Testis (tissue), 2 donors: ENCODE measurements around the gene ZHX3.

Experiments
- POLR2A ChIP-seq: fragments of 450-650 bp; IDR thresholded peaks from one replicate; pipeline ENCODE4 v1.6.1; 2017; ENCODE audit warnings: antibody characterized with exemption, mild to moderate bottlenecking, moderate library complexity
- TF ChIP-seq, protein P1 (sequence below), 3 experiments: fragments of 450-650 bp in 2 of 3; fragments of 200-600 bp in 1 of 3; sonication (generic) in 1 of 3; IDR thresholded peaks; one replicate each; pipeline ENCODE4 v1.5.1; 2016 to 2019; ENCODE audit warnings: antibody characterized with exemption in 3 of 3, mild to moderate bottlenecking in 2 of 3, moderate library complexity in 1 of 3

DNA sequence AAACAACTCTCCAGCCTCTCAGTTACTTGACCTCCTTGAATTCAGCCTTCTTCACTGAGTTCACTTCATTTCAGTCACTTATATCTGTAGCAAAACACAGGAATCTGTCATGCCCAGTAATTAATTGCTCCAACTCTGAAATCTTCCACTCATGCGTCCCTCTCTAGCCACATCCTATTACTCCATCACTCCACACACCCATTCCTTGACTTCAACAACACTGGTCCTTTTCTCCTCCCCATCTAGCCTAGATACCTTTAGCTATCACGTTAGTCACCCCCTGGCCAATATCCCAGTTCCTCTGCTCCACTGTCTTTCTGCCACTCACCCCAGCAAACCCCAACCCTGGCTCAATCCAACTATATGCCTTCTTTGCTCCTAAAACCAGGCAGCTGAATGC lies 7.7 kb downstream of the ZHX3 start:
- TF ChIP-seq, protein P1, sequence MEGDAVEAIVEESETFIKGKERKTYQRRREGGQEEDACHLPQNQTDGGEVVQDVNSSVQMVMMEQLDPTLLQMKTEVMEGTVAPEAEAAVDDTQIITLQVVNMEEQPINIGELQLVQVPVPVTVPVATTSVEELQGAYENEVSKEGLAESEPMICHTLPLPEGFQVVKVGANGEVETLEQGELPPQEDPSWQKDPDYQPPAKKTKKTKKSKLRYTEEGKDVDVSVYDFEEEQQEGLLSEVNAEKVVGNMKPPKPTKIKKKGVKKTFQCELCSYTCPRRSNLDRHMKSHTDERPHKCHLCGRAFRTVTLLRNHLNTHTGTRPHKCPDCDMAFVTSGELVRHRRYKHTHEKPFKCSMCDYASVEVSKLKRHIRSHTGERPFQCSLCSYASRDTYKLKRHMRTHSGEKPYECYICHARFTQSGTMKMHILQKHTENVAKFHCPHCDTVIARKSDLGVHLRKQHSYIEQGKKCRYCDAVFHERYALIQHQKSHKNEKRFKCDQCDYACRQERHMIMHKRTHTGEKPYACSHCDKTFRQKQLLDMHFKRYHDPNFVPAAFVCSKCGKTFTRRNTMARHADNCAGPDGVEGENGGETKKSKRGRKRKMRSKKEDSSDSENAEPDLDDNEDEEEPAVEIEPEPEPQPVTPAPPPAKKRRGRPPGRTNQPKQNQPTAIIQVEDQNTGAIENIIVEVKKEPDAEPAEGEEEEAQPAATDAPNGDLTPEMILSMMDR (IDR thresholded peaks at IDR 0.05), result no peak
- no peak for TF ChIP-seq POLR2A
